Panc1 (cell line): ENCODE data around the gene NRDC. TPM values are rescaled to one million over a fixed set of nuclear protein-coding genes. Genes with fewer than 3 reads are reported as not detected.

Experiments used
- ATAC-seq: fragments of 200-7000 bp; cut with Tn5 transposase; 2 replicates; pipeline ENCODE4 v1.9.1; 2020; ENCODE audit warnings: mild to moderate bottlenecking, moderate library complexity
- BruUV-seq: library from RNA; stranded (reverse); fragments of 400-500 nt; replicated peaks from 2 replicates; lab custom pipeline; 2021; lab: Mats Ljungman, UMichigan
- CTCF ChIA-PET: fragments of 300-600 bp; sonication (Branson Sonifier 250); formaldehyde crosslinking; loops from one replicate; lab custom pipeline; 2022; ENCODE audit warnings: antibody characterized with exemption; lab: Charles Lee
- POLR2A ChIA-PET: fragments of 300-600 bp; sonication (Branson Sonifier 250); formaldehyde crosslinking; loops from one replicate; lab custom pipeline; 2022; ENCODE audit warnings: antibody characterized with exemption; lab: Charles Lee
- DNase-seq: peaks from one replicate; pipeline ENCODE4 v3.0.0-alpha.2; 2010; ENCODE audit warnings: low read depth, low spot score
- H3K27ac ChIP-seq: 2 replicates; pipeline ENCODE4 v1.5.1; 2011; ENCODE audit warnings: mild to moderate bottlenecking, low read length, inconsistent platforms
- H3K27me3 ChIP-seq: fragments of 200-500 bp; sonication (Bioruptor generic); 2 replicates; pipeline ENCODE4 v1.6.0; 2014; ENCODE audit warnings: low read length, inconsistent platforms; ENCODE audit not compliant: control insufficient read depth, insufficient read depth
- H3K36me3 ChIP-seq: fragments of 200-500 bp; sonication (Bioruptor generic); 2 replicates; pipeline ENCODE4 v1.5.1; 2014; ENCODE audit warnings: inconsistent platforms, mild to moderate bottlenecking, low read length, moderate library complexity; ENCODE audit not compliant: control insufficient read depth, insufficient read depth
- H3K4me1 ChIP-seq: 2 replicates; pipeline ENCODE4 v1.5.1; 2011; ENCODE audit warnings: inconsistent platforms, mild to moderate bottlenecking, low read length, moderate library complexity; ENCODE audit not compliant: control insufficient read depth, insufficient read depth
- H3K4me3 ChIP-seq, 2 experiments: 2 replicates each; pipeline ENCODE4 v1.5.1; 2011 to 2012; ENCODE audit warnings: low read depth in 2 of 2, low read length in 2 of 2, mild to moderate bottlenecking in 2 of 2, inconsistent platforms in 1 of 2, moderate library complexity in 1 of 2
- H3K9me3 ChIP-seq: fragments of 200-500 bp; sonication (Bioruptor generic); 2 replicates; pipeline ENCODE4 v1.5.1; 2014; ENCODE audit warnings: low read depth, mild to moderate bottlenecking, inconsistent platforms, low read length, moderate library complexity; ENCODE audit not compliant: control insufficient read depth, insufficient read depth
- CTCF ChIP-seq: fragments of 450-650 bp; IDR thresholded peaks from 2 replicates; pipeline ENCODE4 v1.5.1; 2017; ENCODE audit warnings: mild to moderate bottlenecking
- POLR2AphosphoS5 ChIP-seq: IDR thresholded peaks from 2 replicates; pipeline ENCODE4 v1.6.1; 2012; ENCODE audit warnings: mild to moderate bottlenecking, low read depth, low read length, moderate library complexity
- REST ChIP-seq, 2 experiments: IDR thresholded peaks; 2 replicates each; pipeline ENCODE4 v1.6.1; 2011 to 2012; ENCODE audit warnings: low read depth in 2 of 2, control low read depth in 1 of 2, low read length in 1 of 2, mild to moderate bottlenecking in 1 of 2, moderate library complexity in 1 of 2; ENCODE audit not compliant: insufficient read depth in 1 of 2
- SIN3A ChIP-seq: IDR thresholded peaks from 2 replicates; pipeline ENCODE4 v1.6.1; 2012; ENCODE audit warnings: low read depth, mild to moderate bottlenecking, low read length, moderate library complexity, borderline replicate concordance; ENCODE audit not compliant: insufficient read depth
- TCF7L2 ChIP-seq: IDR thresholded peaks from 2 replicates; pipeline ENCODE4 v1.6.1; 2011; ENCODE audit warnings: mild to moderate bottlenecking, low read depth, low read length, inconsistent platforms
- in situ Hi-C: cut with HindIII; loops from 2 replicates; pipeline ENCODE4 v1.10.0; 2016; ENCODE audit warnings: low sequenced_read_pairs, low pct_unique_long_range_greater_than_20kb
- intact Hi-C: fragments of 100-400 bp; cut with micrococcal nuclease; formaldehyde crosslinking; loops from one replicate; pipeline ENCODE4 v1.10.0; 2022; ENCODE audit not compliant: unreplicated experiment
- total RNA-seq: library from RNA; stranded (reverse); gene quantifications from one replicate; pipeline ENCODE4 v1.2.1, GENCODE V29; 2021; ENCODE audit not compliant: unreplicated experiment

The NRDC gene
- total RNA-seq, 1 experiment from 2014 or later, result 180 TPM

GRCh38 chr1:51847294-51847920 lies 31.1 kb downstream of the NRDC start:
- in situ Hi-C loops, result no loop called here
- Histone ChIP-seq H3K27me3 (no peaks in the 10 kb centered on the region), H3K9me3 (no peaks in the 10 kb centered on the region), H3K27ac (no peak overlapping the region), H3K4me1 (no peaks in the 10 kb centered on the region), H3K36me3 (no peaks in the 10 kb centered on the region), H3K4me3 (no peak overlapping the region)
- POLR2A ChIA-PET, result no interaction called here
- no peak for TF ChIP-seq CTCF
- no peak for TF ChIP-seq SIN3A
- TF ChIP-seq REST (IDR thresholded peaks at IDR 0.05; ENCODE audit: insufficient read depth in 1 of 2, low read depth in 2 of 2, low read length in 1 of 2), result no peak
- no peak for TF ChIP-seq POLR2AphosphoS5
- no peak for TF ChIP-seq TCF7L2
- no peak for DNase-seq
- ATAC-seq, result no peak
- CTCF ChIA-PET, result no interaction called here
- intact Hi-C loops, result no loop called here
- no TSS peak for BruUV-seq

GRCh38 chr1:51843948-51844347 lies 34.6 kb downstream of the NRDC start:
- TF ChIP-seq POLR2AphosphoS5 (no peak), CTCF (no peak), TCF7L2 (no peak)
- CTCF ChIA-PET, result no interaction called here
- Histone ChIP-seq H3K4me3 (no peak overlapping the region), H3K9me3 (no peaks in the 10 kb centered on the region), H3K27me3 (no peaks in the 10 kb centered on the region), H3K36me3 (peaks cover 10% of the 10 kb centered on the region; the same call in 1 of the 2 replicates), H3K27ac (no peak overlapping the region), H3K4me1 (no peaks in the 10 kb centered on the region)
- POLR2A ChIA-PET, result interaction anchor here (0.6 to 0.7 kb wide), 2 partner anchors 8 to 361 kb away, joined by 3 read pairs; no protein-coding TSS in a partner anchor
- ATAC-seq (no peak), DNase-seq (no peak)
- no TSS peak for BruUV-seq
- intact Hi-C loops, result no loop called here
- in situ Hi-C loops, result no loop called here
